HepG2 (cell line): ENCODE results near the gene GCLM. TPM values are rescaled to one million over a fixed set of nuclear protein-coding genes. Genes with fewer than 3 reads are reported as not detected.
A peak's percentile ranks its signal among the peaks of the same experiment; 100 is the strongest.

Experiments used
- CENPT ChIP-seq: sonication (generic); formaldehyde crosslinking; IDR thresholded peaks from 2 replicates; pipeline ENCODE4 v1.8.0; 2022; ENCODE audit warnings: low read depth, mild to moderate bottlenecking, moderate library complexity, missing genetic modification reagents
- CREB1 ChIP-seq, 2 experiments: fragments of 450-650 bp in 1 of 2; IDR thresholded peaks; 2 replicates each; pipeline ENCODE4 v1.6.1; 2016 to 2017; ENCODE audit warnings: control low read depth in 1 of 2, mild to moderate bottlenecking in 1 of 2, missing compliant biosample characterization in 1 of 2, missing genetic modification characterization in 1 of 2
- HNRNPK ChIP-seq: fragments of 200-400 bp; formaldehyde crosslinking; IDR thresholded peaks from 2 replicates; pipeline ENCODE4 v1.6.1; 2018; ENCODE audit warnings: low read length, low read depth, moderate library complexity, mild to moderate bottlenecking; ENCODE audit not compliant: poor library complexity, severe bottlenecking
- HOXA7 ChIP-seq: sonication (generic); formaldehyde crosslinking; IDR thresholded peaks from 2 replicates; pipeline ENCODE4 v1.8.1; 2022; ENCODE audit warnings: mild to moderate bottlenecking, missing genetic modification reagents, moderate library complexity
- MTF2 ChIP-seq: sonication (generic); formaldehyde crosslinking; IDR thresholded peaks from 2 replicates; pipeline ENCODE4 v1.5.0; 2020; ENCODE audit warnings: missing genetic modification reagents, borderline replicate concordance
- NCOA1 ChIP-seq: sonication (generic); formaldehyde crosslinking; IDR thresholded peaks from 2 replicates; pipeline ENCODE4 v1.9.0; 2021; ENCODE audit warnings: missing genetic modification reagents
- NCOR1 ChIP-seq: fragments of 200-600 bp; sonication (generic); IDR thresholded peaks from 2 replicates; pipeline ENCODE4 v1.7.0; 2017; ENCODE audit warnings: antibody characterized with exemption, low read length, borderline replicate concordance
- SP4 ChIP-seq: sonication (generic); formaldehyde crosslinking; IDR thresholded peaks from 2 replicates; pipeline ENCODE4 v1.8.1; 2023; ENCODE audit warnings: mild to moderate bottlenecking, missing genetic modification reagents
- TBL1XR1 ChIP-seq: fragments of 150-350 bp; IDR thresholded peaks from 2 replicates; pipeline ENCODE4 v1.6.1; 2014; ENCODE audit warnings: borderline replicate concordance, low read length; ENCODE audit not compliant: partially characterized antibody
- TGIF2 ChIP-seq: IDR thresholded peaks from 2 replicates; pipeline ENCODE4 v1.6.1; 2016; ENCODE audit warnings: control low read depth, missing compliant biosample characterization
- ZMYM4 ChIP-seq: sonication (generic); formaldehyde crosslinking; IDR thresholded peaks from 2 replicates; pipeline ENCODE4 v1.8.1; 2023; ENCODE audit warnings: mild to moderate bottlenecking, missing genetic modification reagents
- ZNF142 ChIP-seq: sonication (generic); formaldehyde crosslinking; IDR thresholded peaks from 2 replicates; pipeline ENCODE4 v1.4.0; 2020; ENCODE audit warnings: missing genetic modification reagents
- ZNF318 ChIP-seq: sonication (generic); formaldehyde crosslinking; IDR thresholded peaks from 2 replicates; pipeline ENCODE4 v1.4.0; 2020; ENCODE audit warnings: mild to moderate bottlenecking, missing genetic modification reagents
- ZNF547 ChIP-seq: sonication (generic); formaldehyde crosslinking; IDR thresholded peaks from 2 replicates; pipeline ENCODE4 v1.5.1; 2020; ENCODE audit warnings: mild to moderate bottlenecking, missing genetic modification reagents
- ZSCAN22 ChIP-seq: sonication (generic); formaldehyde crosslinking; IDR thresholded peaks from 2 replicates; pipeline ENCODE4 v1.4.0; 2020; ENCODE audit warnings: mild to moderate bottlenecking, missing genetic modification reagents
- polyA plus RNA-seq, 8 experiments: library from polyadenylated mRNA; depleted of rRNA in 3 of 8; stranded (reverse) in 7 of 8; unstranded in 1 of 8; fragments of >200 nt; fragmentation: Illumina TruSeq in 4 of 8; extraction: Trizol in 4 of 8; gene quantifications; 2 replicates each; pipeline versions ENCODE4 v1.2.1 to v1.2.3, GENCODE V29; 2011 to 2016; ENCODE audit warnings: low read depth in 4 of 8, missing spikeins in 1 of 8, mixed read lengths in 1 of 8; ENCODE audit not compliant: insufficient read depth in 1 of 8
- total RNA-seq, 5 experiments: library from RNA; depleted of rRNA; stranded (reverse); fragments of >200 nt; fragmentation: Illumina TruSeq; extraction: Trizol; gene quantifications; 2 replicates each; pipeline ENCODE4 v1.2.3, GENCODE V29; 2016; ENCODE audit warnings: low read depth in 1 of 5

Gene GCLM
- total and polyA plus RNA-seq, 2 of the 13 experiments (the other 11 are each of a cell fraction or from before 2014, with no cell fraction given), result 8.7 to 29.9 TPM

GRCh38 chr1:93878889-93879586, 30.2 kb downstream of the GCLM start, which contains the start of gene DNTTIP2 (continued):
- peak; percentile 25; the same call in 1 of the 2 replicates for TF ChIP-seq ZNF318 (CRISPR knock-in tag)
- no peak for TF ChIP-seq HNRNPK
- TF ChIP-seq NCOR1, result no peak
- TF ChIP-seq MTF2 (CRISPR knock-in tag), result no peak
- no peak for TF ChIP-seq TBL1XR1
- TF ChIP-seq ZSCAN22 (CRISPR knock-in tag), result no peak
- peak; percentile 51; the same call in 1 of the 2 replicates for TF ChIP-seq TGIF2
- TF ChIP-seq ZNF547 (CRISPR knock-in tag), result peak; percentile 72; the same call in 1 of the 2 replicates
- TF ChIP-seq HOXA7, result no peak
- no peak; the same call in 1 of the 2 replicates for TF ChIP-seq ZNF142 (CRISPR knock-in tag)
- TF ChIP-seq SP4, result peak; percentile 71
- TF ChIP-seq CENPT (CRISPR knock-in tag), result no peak
- TF ChIP-seq NCOA1 (CRISPR knock-in tag), result no peak
- peak; percentile 99 for TF ChIP-seq ZMYM4 (CRISPR knock-in tag)
- peak; percentile 93 for TF ChIP-seq CREB1 (IDR thresholded peaks at IDR 0.05)
- TF ChIP-seq CREB1 (CRISPR knock-in tag; IDR thresholded peaks at IDR 0.05), result peak; percentile 99
